GM19238 (cell line): ENCODE data around the gene PDZD8.
"Not testable (repeated sequence)": the region's sequence is repeated elsewhere in the genome, so short reads cannot be mapped to it uniquely, and the experiment has no call there.

Source experiments
- DNase-seq: peaks from one replicate; pipeline ENCODE4 v3.0.0; 2011; ENCODE audit warnings: low spot score; ENCODE audit not compliant: insufficient read length

PDZD8 gene

GRCh38 chr10:117351996-117352395 is 23.2 kb downstream of the PDZD8 start:
- DNase-seq: no peak

- no peak for DNase-seq
These were observed 23.7 kb downstream of the PDZD8 start for GRCh38 chr10:117351558-117351957.

- DNase-seq: no peak
These were observed 24.3 kb downstream of the PDZD8 start for GRCh38 chr10:117350909-117351308.

DNA sequence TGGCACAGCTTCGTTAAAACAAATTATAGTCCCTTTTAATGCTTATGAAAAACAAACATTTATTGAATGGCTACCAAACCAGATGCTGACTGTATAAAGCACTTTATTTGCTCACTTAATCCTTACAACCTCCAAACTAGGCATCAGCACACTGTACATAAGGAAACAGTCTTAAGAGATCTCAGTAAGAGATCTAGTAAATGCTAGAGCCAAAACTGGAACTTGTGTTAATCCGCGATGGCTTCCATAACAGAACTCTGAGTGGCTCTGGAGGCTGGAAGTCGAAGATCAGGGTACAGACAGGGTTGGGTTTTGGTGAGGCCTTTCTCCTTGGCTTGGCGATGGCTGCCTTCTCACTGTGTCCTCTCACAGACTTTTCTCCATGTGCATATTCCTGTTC is 27.0 kb downstream of the PDZD8 start:
- DNase-seq: no peak

- DNase-seq: no peak
These were observed 28.7 kb downstream of the PDZD8 start for GRCh38 chr10:117346574-117346973.

GRCh38 chr10:117345143-117345542 is 30.1 kb downstream of the PDZD8 start:
- DNase-seq: no peak

DNA sequence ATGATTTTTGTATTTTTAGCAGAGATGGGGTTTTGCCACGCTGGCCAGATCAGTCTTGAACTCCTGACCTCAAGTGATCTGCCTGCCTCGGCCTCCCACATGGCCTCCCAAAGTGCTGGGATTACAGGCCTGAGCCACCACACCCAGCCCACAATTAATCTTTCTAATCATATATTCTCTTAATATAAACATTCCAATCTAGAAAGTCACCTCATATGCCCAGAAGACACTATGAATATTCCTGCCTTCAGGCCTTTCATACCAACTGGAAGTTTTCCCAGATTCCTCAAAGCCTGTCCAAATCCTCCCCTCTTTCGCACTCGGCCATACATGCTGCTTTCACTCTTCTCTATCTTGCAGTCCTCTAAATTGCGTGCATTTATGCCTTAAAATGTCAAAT is 32.6 kb downstream of the PDZD8 start:
- no peak for DNase-seq

- no peak for DNase-seq
These were observed 34.2 kb downstream of the PDZD8 start for GRCh38 chr10:117341061-117341460.

GRCh38 chr10:117339979-117340378 is 35.3 kb downstream of the PDZD8 start:
- DNase-seq: no peak

GRCh38 chr10:117339578-117339977 is 35.7 kb downstream of the PDZD8 start:
- DNase-seq: no peak

DNA sequence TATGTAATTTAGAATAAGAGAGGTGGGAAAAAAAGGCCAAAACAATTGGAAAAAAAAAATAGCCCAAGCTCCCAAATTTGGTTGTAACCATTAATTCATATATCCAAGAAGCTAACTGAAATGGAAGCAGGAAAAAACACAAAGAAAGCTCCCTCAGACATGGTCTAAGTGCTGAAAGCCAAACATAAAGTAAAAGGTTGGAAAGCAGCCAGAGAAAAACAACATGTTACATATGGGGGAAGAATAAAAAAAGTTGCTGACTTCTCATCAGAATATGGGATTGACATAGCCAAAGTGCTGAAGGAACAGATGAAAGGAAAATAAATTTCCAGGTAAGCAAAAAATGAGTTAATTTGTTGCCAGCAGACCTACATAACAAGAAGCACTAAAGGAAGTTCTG is 40.3 kb downstream of the PDZD8 start:
- DNase-seq: no peak

DNA sequence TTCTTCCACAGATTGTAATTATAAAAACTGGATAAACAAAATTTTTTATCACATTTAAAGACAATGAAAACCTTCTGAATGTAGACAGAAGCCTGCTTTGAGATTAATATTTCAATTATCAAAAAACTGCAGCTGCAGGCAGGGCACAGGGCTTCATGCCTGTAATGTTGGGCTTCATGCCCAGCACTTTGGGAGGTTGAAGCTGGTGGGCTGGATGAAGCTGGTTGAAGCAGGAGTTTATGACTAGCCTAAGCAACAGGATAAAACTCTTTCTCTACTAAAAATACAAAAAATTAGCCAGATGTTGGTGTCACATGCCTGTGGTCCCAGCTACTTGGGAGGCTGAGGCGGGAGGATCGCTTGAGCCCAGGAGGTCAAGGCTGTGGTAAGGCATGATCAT is 41.2 kb downstream of the PDZD8 start:
- DNase-seq: no peak

GRCh38 chr10:117327262-117327661 is 48.0 kb downstream of the PDZD8 start:
- DNase-seq: no peak

DNA sequence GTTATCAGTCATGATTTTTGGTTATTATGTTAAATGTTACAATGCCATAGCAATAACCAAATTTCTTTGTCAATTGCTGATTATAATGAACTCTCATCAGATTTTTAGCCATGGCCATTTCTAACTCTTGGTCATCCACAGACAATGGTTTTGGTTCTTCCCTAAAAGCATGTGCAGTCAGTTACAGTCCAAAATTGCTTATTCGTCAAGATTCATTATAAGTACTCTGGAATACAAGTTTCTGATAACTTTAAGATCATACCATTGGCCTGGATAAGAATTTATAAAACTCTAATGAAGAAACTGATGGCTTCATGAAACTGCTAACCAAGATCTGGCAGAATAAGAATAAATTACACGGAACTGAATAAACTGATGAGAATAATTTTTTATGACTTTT is 50.9 kb downstream of the PDZD8 start:
- no peak for DNase-seq

GRCh38 chr10:117322260-117322659 is 53.0 kb downstream of the PDZD8 start:
- no peak for DNase-seq

- DNase-seq: peak; percentile 7
These were observed 55.1 kb downstream of the PDZD8 start for GRCh38 chr10:117320050-117320665.

DNA sequence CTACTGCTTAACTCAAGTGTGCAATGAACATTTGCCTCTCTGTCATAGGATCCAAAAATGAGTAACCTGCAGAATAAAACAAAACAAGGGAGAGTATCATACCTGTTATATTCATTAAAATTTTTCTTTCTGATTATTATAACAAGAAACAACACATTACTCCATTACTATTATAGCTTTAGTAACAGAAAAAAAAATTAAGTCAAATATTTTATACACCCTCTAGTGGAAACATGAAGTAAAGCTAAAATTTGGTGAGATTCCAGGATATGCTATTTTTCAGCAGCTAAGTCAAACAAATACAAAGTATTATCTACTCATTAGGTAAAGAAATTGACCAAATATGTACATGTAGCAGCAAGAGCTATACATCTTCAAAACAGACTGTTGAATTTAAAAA is 56.3 kb downstream of the PDZD8 start:
- no peak for DNase-seq

GRCh38 chr10:117316701-117317100 is 58.5 kb downstream of the PDZD8 start:
- no peak for DNase-seq

- no peak for DNase-seq
These were observed 61.6 kb downstream of the PDZD8 start for GRCh38 chr10:117313641-117314040.

GRCh38 chr10:117312430-117312829 is 62.8 kb downstream of the PDZD8 start:
- DNase-seq: no peak

GRCh38 chr10:117311261-117311660 is 64.0 kb downstream of the PDZD8 start:
- no peak for DNase-seq

- no peak for DNase-seq
These were observed 68.6 kb downstream of the PDZD8 start for GRCh38 chr10:117306674-117307073.

DNA sequence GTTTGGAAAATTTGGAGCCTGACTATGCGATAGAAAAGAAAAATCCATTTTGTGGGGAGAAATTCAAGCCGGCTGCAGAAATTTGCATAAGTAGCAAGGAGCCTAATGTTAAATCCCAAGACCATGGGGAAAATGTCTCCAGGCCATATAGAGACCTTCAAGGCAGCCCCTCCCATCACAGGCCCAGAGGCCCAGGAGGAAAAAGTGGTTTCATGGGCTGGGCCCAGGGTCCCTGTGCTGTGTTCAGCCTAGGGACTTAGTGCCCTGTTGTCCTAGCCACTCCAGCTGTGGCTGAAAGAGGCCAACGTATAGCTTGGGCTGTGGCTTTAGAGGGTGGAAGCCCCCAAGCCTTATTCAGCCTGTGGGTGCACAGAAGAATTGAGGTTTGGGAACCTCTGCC is 71.8 kb downstream of the PDZD8 start:
- not testable (repeated sequence) for DNase-seq

GRCh38 chr10:117300671-117301070 is 74.6 kb downstream of the PDZD8 start:
- no peak for DNase-seq
